Glutamatergic neuron (in vitro differentiated cells): Measurements from ENCODE around the gene ELP5. TPM values are rescaled to one million over a fixed set of nuclear protein-coding genes. Genes with fewer than 3 reads are reported as not detected.

ENCODE experiments used
- DNase-seq: peaks from one replicate; pipeline ENCODE4 v3.0.0; 2022
- H3K27ac Mint-ChIP-seq: one replicate; pipeline ENCODE4 v1.8.0; 2020; ENCODE audit warnings: mild to moderate bottlenecking, mixed read lengths, inconsistent platforms; ENCODE audit not compliant: unreplicated experiment
- H3K27me3 Mint-ChIP-seq: one replicate; pipeline ENCODE4 v1.8.0; 2020; ENCODE audit warnings: mild to moderate bottlenecking, moderate library complexity, mixed read lengths, inconsistent platforms; ENCODE audit not compliant: unreplicated experiment
- H3K36me3 Mint-ChIP-seq: one replicate; pipeline ENCODE4 v1.8.0; 2020; ENCODE audit warnings: mild to moderate bottlenecking, mixed read lengths, inconsistent platforms; ENCODE audit not compliant: unreplicated experiment
- H3K4me1 Mint-ChIP-seq: one replicate; pipeline ENCODE4 v1.8.0; 2020; ENCODE audit warnings: mild to moderate bottlenecking, low read depth, mixed read lengths, inconsistent platforms; ENCODE audit not compliant: unreplicated experiment
- H3K4me3 Mint-ChIP-seq: one replicate; pipeline ENCODE4 v1.8.0; 2020; ENCODE audit warnings: mild to moderate bottlenecking, mixed read lengths, inconsistent platforms; ENCODE audit not compliant: unreplicated experiment
- H3K9me3 Mint-ChIP-seq: one replicate; pipeline ENCODE4 v1.8.0; 2020; ENCODE audit warnings: mild to moderate bottlenecking, moderate library complexity, mixed read lengths, inconsistent platforms; ENCODE audit not compliant: unreplicated experiment
- CTCF ChIP-seq: fragments of 200-600 bp; sonication (generic); IDR thresholded peaks from one replicate; pipeline ENCODE4 v1.5.0; 2021; ENCODE audit not compliant: partially characterized antibody, unreplicated experiment
- total RNA-seq: library from RNA; stranded (reverse); fragmentation: NEBNext Ultra II Directional; extraction: Animal tissue kit (Norgen Biotek cat#: 25700); gene quantifications from one replicate; pipeline ENCODE4 v1.2.1, GENCODE V29; 2021; ENCODE audit not compliant: unreplicated experiment

Gene ELP5
- total RNA-seq, 1 donor from 2014 or later = 34.1 TPM

DNA sequence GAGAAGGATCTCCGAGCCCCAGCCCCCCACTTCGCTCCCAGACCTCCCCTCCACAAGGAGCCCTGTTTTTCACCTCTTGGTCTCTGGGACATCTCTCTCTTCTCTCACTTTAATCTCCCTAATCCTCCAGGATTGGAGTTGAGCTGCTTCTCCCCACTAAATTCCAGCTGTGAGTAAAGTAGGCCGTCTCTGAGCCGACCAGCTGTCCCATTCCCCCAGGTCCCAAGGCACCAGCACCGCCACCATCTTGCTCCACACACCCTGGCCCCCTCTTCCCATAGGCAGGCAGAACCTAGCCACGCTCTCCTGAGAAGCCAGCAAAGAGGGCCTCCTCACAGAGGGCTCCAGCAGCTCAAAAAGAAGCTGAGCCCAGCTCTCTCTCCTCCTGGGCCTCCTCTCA, 33.3 kb upstream of the ELP5 start:
- peaks cover 37% of the 10 kb centered on the region for H3K4me1 Mint-ChIP-seq
- peaks cover 20% of the 10 kb centered on the region for H3K9me3 Mint-ChIP-seq
- peak overlapping the region; percentile 66 for H3K27ac Mint-ChIP-seq
- TF ChIP-seq CTCF = no peak
- H3K36me3 Mint-ChIP-seq = no peaks in the 10 kb centered on the region
- DNase-seq = no peak
- peak overlapping the region; percentile 89 for H3K4me3 Mint-ChIP-seq
- H3K27me3 Mint-ChIP-seq = peaks cover 22% of the 10 kb centered on the region

DNA sequence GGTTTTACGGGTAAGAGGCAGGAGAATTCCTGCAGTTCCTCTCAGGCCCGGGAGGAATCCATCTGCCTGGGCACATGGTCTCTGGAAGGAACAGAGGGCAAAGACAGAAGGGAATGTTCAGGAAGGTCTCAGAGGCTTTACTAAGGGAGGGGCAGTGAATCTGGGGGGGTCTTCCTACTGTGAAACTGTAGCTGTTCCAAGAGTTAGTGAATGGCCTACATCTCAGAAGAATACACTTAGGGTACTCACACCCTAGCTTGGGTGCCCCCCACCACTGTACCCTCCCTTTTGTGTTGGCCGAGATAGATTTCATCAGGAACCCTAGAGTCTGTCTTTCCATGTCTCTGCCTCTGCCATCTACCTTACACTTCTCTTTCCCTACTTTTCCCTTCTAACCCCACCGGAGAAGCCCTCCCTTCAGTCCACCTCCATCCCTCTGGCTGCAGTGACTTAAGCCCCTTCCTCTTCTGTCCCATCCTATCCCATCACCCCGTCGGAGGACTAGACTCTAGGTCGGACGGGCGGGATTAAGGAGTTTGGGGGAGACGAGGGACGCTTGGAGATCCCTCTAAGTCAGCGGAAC, 32.7 kb upstream of the ELP5 start:
- H3K27ac Mint-ChIP-seq = peak overlapping the region; percentile 86

GRCh38 chr17:7219812-7220592, 32.0 kb upstream of the ELP5 start, which contains the start of the genes ACADVL and DLG4:
Gene ACADVL, plus strand, starts transcription at chr17:7219938. Its CDS starts 47 bp downstream, at chr17:7219985.
Gene DLG4, minus strand, starts transcription at chr17:7219836.
- peak within 1 kb of the TSS; percentile 89 for H3K4me3 Mint-ChIP-seq
- H3K27me3 Mint-ChIP-seq = peaks cover 19% of the 10 kb centered on the region
- H3K4me1 Mint-ChIP-seq = peaks cover 37% of the 10 kb centered on the region
- DNase-seq = peak; percentile 90
- no peak for TF ChIP-seq CTCF
- peaks cover 17% of the 10 kb centered on the region for H3K9me3 Mint-ChIP-seq
- H3K36me3 Mint-ChIP-seq = no peaks in the 10 kb centered on the region
- peak within 1 kb of the TSS; percentile 86 for H3K27ac Mint-ChIP-seq

More for the DNA sequence above, 32.7 kb upstream of the ELP5 start:
- peaks cover 37% of the 10 kb centered on the region for H3K4me1 Mint-ChIP-seq
- peaks cover 17% of the 10 kb centered on the region for H3K9me3 Mint-ChIP-seq
- no peaks in the 10 kb centered on the region for H3K36me3 Mint-ChIP-seq
- DNase-seq = no peak
- no peak for TF ChIP-seq CTCF
- peak overlapping the region; percentile 89 for H3K4me3 Mint-ChIP-seq
- peaks cover 22% of the 10 kb centered on the region for H3K27me3 Mint-ChIP-seq

- Mint-ChIP-seq H3K4me3 (peak overlapping the region; percentile 88), H3K27ac (peak overlapping the region; percentile 64), H3K27me3 (peaks cover 19% of the 10 kb centered on the region), H3K36me3 (no peaks in the 10 kb centered on the region), H3K9me3 (peaks cover 17% of the 10 kb centered on the region), H3K4me1 (peaks cover 34% of the 10 kb centered on the region)
- no peak for TF ChIP-seq CTCF
- peak; percentile 54 for DNase-seq
Measured at GRCh38 chr17:7220593-7221277, 31.3 kb upstream of the ELP5 start.
